Middle frontal gyrus (tissue), 1 donor: ENCODE data around the gene ASAP3.

Experiments used
- DNase-seq: peaks from one replicate; pipeline ENCODE4 v3.0.0-alpha.2; 2015; ENCODE audit warnings: low spot score; ENCODE audit errors: extremely low spot score

ASAP3 gene

GRCh38 chr1:23424293-23425192 is 59.4 kb downstream of the ASAP3 start, which contains the start of gene TCEA3:
TSS of gene TCEA3 (minus strand) at chr1:23424748. CDS start at chr1:23424633, 115 bp downstream.
- DNase-seq, result no peak

GRCh38 chr1:23423415-23424292 is 60.3 kb downstream of the ASAP3 start:
- no peak for DNase-seq

- no peak for DNase-seq
Measured at GRCh38 chr1:23422941-23423340, 61.0 kb downstream of the ASAP3 start.

GRCh38 chr1:23422241-23422877 is 61.6 kb downstream of the ASAP3 start:
- no peak for DNase-seq

GRCh38 chr1:23421753-23422240 is 62.2 kb downstream of the ASAP3 start:
- DNase-seq, result no peak

- DNase-seq, result no peak
Measured at GRCh38 chr1:23421343-23421742, 62.6 kb downstream of the ASAP3 start.

- no peak for DNase-seq
Measured at GRCh38 chr1:23420778-23421177, 63.2 kb downstream of the ASAP3 start.

GRCh38 chr1:23419180-23419579 is 64.8 kb downstream of the ASAP3 start:
- no peak for DNase-seq

- no peak for DNase-seq
Measured at GRCh38 chr1:23417570-23417969, 66.4 kb downstream of the ASAP3 start.

GRCh38 chr1:23416964-23417363 is 67.0 kb downstream of the ASAP3 start:
- DNase-seq, result no peak

- DNase-seq, result no peak
Measured at GRCh38 chr1:23408797-23409290, 75.1 kb downstream of the ASAP3 start.

- DNase-seq, result no peak
Measured at GRCh38 chr1:23407016-23407630, 76.9 kb downstream of the ASAP3 start.

- DNase-seq, result no peak
Measured at GRCh38 chr1:23405946-23406345, 78.0 kb downstream of the ASAP3 start.

- DNase-seq, result peak; percentile 70
Measured at GRCh38 chr1:23403735-23404486, 80.1 kb downstream of the ASAP3 start.

- no peak for DNase-seq
Measured at GRCh38 chr1:23403355-23403734, 80.6 kb downstream of the ASAP3 start.

- DNase-seq, result no peak
Measured at GRCh38 chr1:23403038-23403336, 81.0 kb downstream of the ASAP3 start.

- DNase-seq, result no peak
Measured at GRCh38 chr1:23402286-23403037, 81.5 kb downstream of the ASAP3 start.

- no peak for DNase-seq
Measured at GRCh38 chr1:23401313-23401712, 82.7 kb downstream of the ASAP3 start.

GRCh38 chr1:23400324-23401114 is 83.5 kb downstream of the ASAP3 start:
- DNase-seq, result no peak
